Measurements from ENCODE around the gene ABCA3.
"Not testable (repeated sequence)": the region's sequence is repeated elsewhere in the genome, so short reads cannot be mapped to it uniquely, and the experiment has no call there.

Gene ABCA3

GRCh38 chr16:2278956-2279800 lies 61.4 kb downstream of the ABCA3 start:
- no peak for DNase-seq

GRCh38 chr16:2278272-2278608 lies 62.3 kb downstream of the ABCA3 start:
- DNase-seq: no peak

GRCh38 chr16:2277466-2278271 lies 62.9 kb downstream of the ABCA3 start:
- DNase-seq: no peak

GRCh38 chr16:2276368-2277195 lies 63.9 kb downstream of the ABCA3 start:
- no peak for DNase-seq

- DNase-seq: no peak
Observed at GRCh38 chr16:2275476-2276367, 64.8 kb downstream of the ABCA3 start.

- DNase-seq: peak; percentile 72
Observed at GRCh38 chr16:2273931-2274330, 66.6 kb downstream of the ABCA3 start.

GRCh38 chr16:2273484-2273883 lies 67.0 kb downstream of the ABCA3 start:
- DNase-seq: no peak

- DNase-seq: no peak
Observed at GRCh38 chr16:2271848-2272461, 68.6 kb downstream of the ABCA3 start.

- DNase-seq: no peak
Observed at GRCh38 chr16:2270588-2271470, 69.7 kb downstream of the ABCA3 start.

- DNase-seq: peak; percentile 58
Observed at GRCh38 chr16:2270070-2270462, 70.5 kb downstream of the ABCA3 start.

- peak; percentile 96 for DNase-seq
Observed at GRCh38 chr16:2267913-2268666, 72.4 kb downstream of the ABCA3 start, which contains the start of gene RNPS1. Gene RNPS1 (minus strand): TSS chr16:2268126. CDS start chr16:2264643, 3,483 bp downstream.

GRCh38 chr16:2267505-2267912 lies 73.0 kb downstream of the ABCA3 start:
- DNase-seq: peak; percentile 83

GRCh38 chr16:2266887-2267286 lies 73.6 kb downstream of the ABCA3 start:
- DNase-seq: not testable (repeated sequence)

GRCh38 chr16:2263026-2263425 lies 77.5 kb downstream of the ABCA3 start:
- DNase-seq: not testable (repeated sequence)

- DNase-seq: no peak
Observed at GRCh38 chr16:2260250-2260649, 80.3 kb downstream of the ABCA3 start.

GRCh38 chr16:2258530-2258929 lies 82.0 kb downstream of the ABCA3 start:
- not testable (repeated sequence) for DNase-seq

GRCh38 chr16:2257726-2258125 lies 82.8 kb downstream of the ABCA3 start:
- no peak for DNase-seq

- no peak for DNase-seq
Observed at GRCh38 chr16:2256531-2257140, 83.9 kb downstream of the ABCA3 start.

GRCh38 chr16:2253293-2253692 lies 87.2 kb downstream of the ABCA3 start:
- no peak for DNase-seq
